ENCODE measurements around the gene SLC37A1. TPM values are rescaled to one million over a fixed set of nuclear protein-coding genes. Genes with fewer than 3 reads are reported as not detected.
A peak's percentile ranks its signal among the peaks of the same experiment; 100 is the strongest.
"Not testable (repeated sequence)": the region's sequence is repeated elsewhere in the genome, so short reads cannot be mapped to it uniquely, and the experiment has no call there.

Gene SLC37A1
- total RNA-seq, 1 donor from 2014 or later, result 28.9 TPM

DNA sequence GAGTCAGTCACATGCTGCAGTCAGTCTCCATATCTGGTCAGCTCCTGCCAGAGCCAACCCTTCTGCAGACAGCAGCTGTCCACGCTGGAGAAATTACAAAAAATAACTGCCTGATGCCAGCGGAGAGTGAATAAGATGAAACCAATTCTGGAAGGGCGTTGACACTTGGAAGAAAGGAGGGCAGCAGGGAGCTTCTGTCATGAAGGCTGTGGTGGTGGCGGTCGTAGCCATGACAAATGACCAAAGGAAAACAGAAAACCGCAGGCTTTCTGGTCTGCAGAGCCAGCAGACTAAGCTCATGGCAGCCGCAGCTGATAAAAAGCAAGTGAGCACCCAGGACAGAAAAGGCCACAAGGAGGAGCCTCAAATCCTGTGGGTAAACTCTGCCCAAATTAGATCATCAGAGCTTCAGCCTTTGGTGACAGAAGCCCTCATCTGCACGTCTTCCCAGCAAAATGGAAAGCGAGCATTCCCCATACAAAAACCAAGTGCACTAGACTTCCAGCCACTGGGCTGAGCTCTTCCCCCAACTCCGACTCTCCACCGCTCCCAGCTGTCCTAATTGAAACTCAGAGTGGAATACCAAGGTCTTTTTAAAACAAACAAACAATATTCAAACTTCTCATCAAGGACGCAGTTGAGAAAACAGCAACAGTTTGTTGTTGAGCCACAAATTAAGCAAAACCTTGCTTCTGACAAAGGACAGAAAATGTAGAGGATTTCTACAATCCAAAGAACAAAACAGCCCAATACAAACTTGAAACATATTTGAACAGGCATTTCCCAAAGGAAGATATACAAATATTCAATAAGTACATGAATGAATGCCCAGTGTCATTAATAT is 46.3 kb upstream of the SLC37A1 start:
- Histone ChIP-seq H3K27me3 (ENCODE audit: low read depth) (no peaks in the 10 kb centered on the region), H3K4me3 (no peak overlapping the region), H3K36me3 (no peaks in the 10 kb centered on the region), H3K9me3 (no peaks in the 10 kb centered on the region), H3K4me1 (peaks cover 27% of the 10 kb centered on the region), H3K27ac (no peak overlapping the region)
- DNase-seq (no peak), ATAC-seq (no peak)
- TF ChIP-seq, protein P1, sequence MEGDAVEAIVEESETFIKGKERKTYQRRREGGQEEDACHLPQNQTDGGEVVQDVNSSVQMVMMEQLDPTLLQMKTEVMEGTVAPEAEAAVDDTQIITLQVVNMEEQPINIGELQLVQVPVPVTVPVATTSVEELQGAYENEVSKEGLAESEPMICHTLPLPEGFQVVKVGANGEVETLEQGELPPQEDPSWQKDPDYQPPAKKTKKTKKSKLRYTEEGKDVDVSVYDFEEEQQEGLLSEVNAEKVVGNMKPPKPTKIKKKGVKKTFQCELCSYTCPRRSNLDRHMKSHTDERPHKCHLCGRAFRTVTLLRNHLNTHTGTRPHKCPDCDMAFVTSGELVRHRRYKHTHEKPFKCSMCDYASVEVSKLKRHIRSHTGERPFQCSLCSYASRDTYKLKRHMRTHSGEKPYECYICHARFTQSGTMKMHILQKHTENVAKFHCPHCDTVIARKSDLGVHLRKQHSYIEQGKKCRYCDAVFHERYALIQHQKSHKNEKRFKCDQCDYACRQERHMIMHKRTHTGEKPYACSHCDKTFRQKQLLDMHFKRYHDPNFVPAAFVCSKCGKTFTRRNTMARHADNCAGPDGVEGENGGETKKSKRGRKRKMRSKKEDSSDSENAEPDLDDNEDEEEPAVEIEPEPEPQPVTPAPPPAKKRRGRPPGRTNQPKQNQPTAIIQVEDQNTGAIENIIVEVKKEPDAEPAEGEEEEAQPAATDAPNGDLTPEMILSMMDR (IDR thresholded peaks at IDR 0.05), result peak; percentile 32
- intact Hi-C loops (cut with DNase I), result no loop called here

DNA sequence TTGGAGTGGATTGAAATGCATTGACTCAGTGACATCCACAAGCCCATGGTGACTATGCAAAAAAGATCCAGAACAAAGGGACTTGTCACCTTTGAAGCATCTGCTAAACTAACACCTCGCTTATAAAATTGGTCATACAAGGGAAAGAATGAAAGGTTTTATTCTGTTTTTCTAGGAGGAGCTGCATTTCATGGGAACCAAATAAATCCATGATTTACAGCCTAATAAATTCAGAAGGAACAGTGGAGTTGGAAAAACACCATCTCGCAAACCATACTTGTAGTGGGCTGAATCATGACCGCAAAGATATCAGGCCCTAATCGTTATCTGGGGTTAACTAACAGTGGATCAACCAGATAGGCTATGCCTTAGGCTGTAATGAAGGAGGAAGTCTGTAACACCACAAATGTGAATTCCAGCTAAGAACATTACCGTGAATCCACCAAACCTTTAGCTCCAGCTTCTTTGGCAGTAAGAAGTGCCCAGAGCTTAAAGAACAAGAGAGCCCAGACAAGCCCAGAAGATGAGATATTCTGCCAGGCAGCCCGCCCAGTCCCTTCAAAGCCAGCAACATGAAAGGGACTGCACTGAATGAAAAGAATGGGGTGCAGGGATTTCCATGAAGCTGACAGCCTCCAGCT is 45.0 kb upstream of the SLC37A1 start:
- ATAC-seq (no peak), DNase-seq (no peak)
- no peak overlapping the region for H3K27ac ChIP-seq
- no peak overlapping the region for H3K4me3 ChIP-seq
- no peaks in the 10 kb centered on the region for H3K9me3 ChIP-seq
- no peaks in the 10 kb centered on the region for H3K36me3 ChIP-seq
- H3K27me3 ChIP-seq (ENCODE audit: low read depth), result no peaks in the 10 kb centered on the region
- intact Hi-C loops (cut with DNase I), result no loop called here
- TF ChIP-seq, protein P1 (IDR thresholded peaks at IDR 0.05), result no peak
- H3K4me1 ChIP-seq, result peaks cover 27% of the 10 kb centered on the region

DNA sequence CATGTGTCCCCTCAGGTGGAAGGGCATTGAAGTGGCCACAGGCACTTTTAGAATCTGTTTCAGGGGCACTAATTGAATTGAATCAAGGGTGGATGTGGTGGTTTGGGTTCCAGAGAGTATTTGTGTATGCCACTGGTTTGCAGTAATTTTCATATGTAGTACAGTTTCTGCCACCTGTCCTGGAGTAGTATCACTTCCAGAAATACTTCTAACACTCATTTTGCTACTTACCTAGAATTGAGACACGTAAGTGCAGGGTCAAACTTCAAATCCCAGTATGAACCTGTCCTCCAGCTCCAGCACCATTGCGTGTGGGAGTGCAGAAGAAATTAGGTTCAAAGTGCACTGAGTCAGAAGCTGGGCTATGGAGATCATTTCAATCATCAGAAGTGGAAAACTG is 44.4 kb upstream of the SLC37A1 start:
- ATAC-seq, result no peak
- Histone ChIP-seq H3K4me3 (no peak overlapping the region), H3K4me1 (peaks cover 26% of the 10 kb centered on the region), H3K27ac (no peak overlapping the region), H3K36me3 (no peaks in the 10 kb centered on the region), H3K27me3 (ENCODE audit: low read depth) (no peaks in the 10 kb centered on the region), H3K9me3 (no peaks in the 10 kb centered on the region)
- DNase-seq, result no peak
- TF ChIP-seq, protein P1 (IDR thresholded peaks at IDR 0.05), result no peak
- intact Hi-C loops (cut with DNase I), result no loop called here

DNA sequence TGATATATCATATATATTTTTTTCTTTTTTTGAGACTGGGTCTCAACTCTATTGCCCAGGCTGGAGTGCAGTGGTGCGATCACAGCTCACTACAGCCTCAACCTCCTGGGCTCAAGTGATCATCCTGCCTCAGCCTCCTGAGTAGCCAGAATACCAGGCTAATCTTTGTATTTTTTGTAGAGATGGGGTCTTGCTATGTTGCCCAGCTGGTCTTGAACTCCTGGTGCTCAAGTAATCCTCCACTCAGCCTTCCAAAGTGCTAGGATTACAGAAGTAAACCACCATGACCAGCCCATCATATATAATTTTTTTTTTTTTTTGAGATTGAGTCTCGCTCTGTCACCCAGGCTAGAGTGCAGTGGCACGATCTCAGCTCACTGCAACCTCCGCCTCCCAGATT is 43.9 kb upstream of the SLC37A1 start:
- H3K9me3 ChIP-seq; DNase-seq; ATAC-seq; H3K4me3 ChIP-seq; H3K27me3 ChIP-seq (ENCODE audit: low read depth); H3K27ac ChIP-seq; intact Hi-C loops (cut with DNase I); H3K36me3 ChIP-seq: not testable (repeated sequence)
- peaks cover 21% of the 10 kb centered on the region for H3K4me1 ChIP-seq

DNA sequence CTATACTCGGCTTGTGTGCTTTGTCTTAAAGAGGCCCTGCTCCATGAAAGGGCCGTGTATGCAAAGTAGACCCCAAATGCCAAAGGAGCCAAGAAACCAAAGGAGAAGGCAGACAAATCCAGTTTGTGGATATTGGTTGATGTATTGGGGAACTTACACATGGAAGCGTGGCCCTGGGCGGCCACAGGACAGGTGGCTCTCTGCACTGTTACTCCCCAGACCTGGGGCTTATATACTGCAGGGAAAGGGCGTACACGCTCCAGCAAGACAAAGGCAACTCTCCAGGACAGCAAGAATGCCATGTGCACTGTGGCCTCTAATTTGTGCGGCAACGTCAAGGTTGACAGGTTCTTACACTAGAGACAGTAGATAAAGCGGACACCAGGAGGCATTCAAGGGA is 42.4 kb upstream of the SLC37A1 start:
- peaks cover 10% of the 10 kb centered on the region for H3K4me1 ChIP-seq
- no peak overlapping the region for H3K4me3 ChIP-seq
- H3K27ac ChIP-seq, result no peak overlapping the region
- H3K9me3 ChIP-seq, result no peaks in the 10 kb centered on the region
- TF ChIP-seq, protein P1 (IDR thresholded peaks at IDR 0.05), result no peak
- H3K27me3 ChIP-seq (ENCODE audit: low read depth), result no peaks in the 10 kb centered on the region
- ATAC-seq (no peak), DNase-seq (no peak)
- intact Hi-C loops (cut with DNase I), result no loop called here
- no peaks in the 10 kb centered on the region for H3K36me3 ChIP-seq

DNA sequence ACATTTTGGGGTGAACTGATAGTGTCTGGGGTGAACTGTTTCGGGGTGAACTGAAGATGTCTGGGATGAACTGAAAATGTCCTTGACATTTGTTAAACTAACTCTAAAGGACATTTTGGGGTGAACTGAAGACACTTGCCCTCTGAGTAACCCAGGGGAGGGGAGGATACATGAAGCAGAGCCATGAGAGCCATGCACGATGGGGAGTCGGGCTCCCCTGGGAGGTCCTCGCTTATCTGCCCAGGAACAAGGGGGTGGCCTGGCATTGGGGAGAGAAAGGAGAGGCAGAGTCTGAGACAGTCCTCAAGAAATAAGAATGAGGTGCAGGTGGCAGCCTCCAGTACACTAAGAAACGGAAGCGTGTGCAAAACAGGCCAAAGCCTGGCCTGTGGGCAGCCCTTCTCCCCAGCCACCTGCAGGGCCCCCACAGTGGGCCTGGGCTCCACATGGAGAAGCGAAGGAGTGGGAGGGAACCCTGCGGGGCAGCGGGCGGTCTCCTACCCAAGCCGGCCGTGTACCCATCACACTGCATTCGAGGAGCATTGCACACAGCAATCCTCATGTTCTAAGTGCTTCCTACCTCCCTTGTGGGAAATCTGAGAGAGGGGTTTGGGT is 41.8 kb upstream of the SLC37A1 start:
- intact Hi-C loops (cut with DNase I), result no loop called here

More for the DNA sequence above, 41.8 kb upstream of the SLC37A1 start:
- H3K27ac ChIP-seq, result no peak overlapping the region
- TF ChIP-seq, protein P1 (IDR thresholded peaks at IDR 0.05), result no peak
- no peaks in the 10 kb centered on the region for H3K9me3 ChIP-seq
- H3K36me3 ChIP-seq, result no peaks in the 10 kb centered on the region
- H3K4me1 ChIP-seq, result peaks cover 7% of the 10 kb centered on the region
- ATAC-seq (no peak), DNase-seq (no peak)
- no peak overlapping the region for H3K4me3 ChIP-seq
- H3K27me3 ChIP-seq (ENCODE audit: low read depth), result no peaks in the 10 kb centered on the region
